HG03558 (cell line): Measurements from ENCODE around the gene MTCH1.
A peak's percentile ranks its signal among the peaks of the same experiment; 100 is the strongest.

Experiments
- ATAC-seq: cut with Tn5 transposase; IDR thresholded peaks from one replicate; pipeline ENCODE4 v1.9.1; 2021; ENCODE audit warnings: moderate number of reproducible peaks; ENCODE audit not compliant: unreplicated experiment; ENCODE audit errors: extremely low read depth

The MTCH1 gene, protein sequence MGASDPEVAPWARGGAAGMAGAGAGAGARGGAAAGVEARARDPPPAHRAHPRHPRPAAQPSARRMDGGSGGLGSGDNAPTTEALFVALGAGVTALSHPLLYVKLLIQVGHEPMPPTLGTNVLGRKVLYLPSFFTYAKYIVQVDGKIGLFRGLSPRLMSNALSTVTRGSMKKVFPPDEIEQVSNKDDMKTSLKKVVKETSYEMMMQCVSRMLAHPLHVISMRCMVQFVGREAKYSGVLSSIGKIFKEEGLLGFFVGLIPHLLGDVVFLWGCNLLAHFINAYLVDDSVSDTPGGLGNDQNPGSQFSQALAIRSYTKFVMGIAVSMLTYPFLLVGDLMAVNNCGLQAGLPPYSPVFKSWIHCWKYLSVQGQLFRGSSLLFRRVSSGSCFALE

DNA sequence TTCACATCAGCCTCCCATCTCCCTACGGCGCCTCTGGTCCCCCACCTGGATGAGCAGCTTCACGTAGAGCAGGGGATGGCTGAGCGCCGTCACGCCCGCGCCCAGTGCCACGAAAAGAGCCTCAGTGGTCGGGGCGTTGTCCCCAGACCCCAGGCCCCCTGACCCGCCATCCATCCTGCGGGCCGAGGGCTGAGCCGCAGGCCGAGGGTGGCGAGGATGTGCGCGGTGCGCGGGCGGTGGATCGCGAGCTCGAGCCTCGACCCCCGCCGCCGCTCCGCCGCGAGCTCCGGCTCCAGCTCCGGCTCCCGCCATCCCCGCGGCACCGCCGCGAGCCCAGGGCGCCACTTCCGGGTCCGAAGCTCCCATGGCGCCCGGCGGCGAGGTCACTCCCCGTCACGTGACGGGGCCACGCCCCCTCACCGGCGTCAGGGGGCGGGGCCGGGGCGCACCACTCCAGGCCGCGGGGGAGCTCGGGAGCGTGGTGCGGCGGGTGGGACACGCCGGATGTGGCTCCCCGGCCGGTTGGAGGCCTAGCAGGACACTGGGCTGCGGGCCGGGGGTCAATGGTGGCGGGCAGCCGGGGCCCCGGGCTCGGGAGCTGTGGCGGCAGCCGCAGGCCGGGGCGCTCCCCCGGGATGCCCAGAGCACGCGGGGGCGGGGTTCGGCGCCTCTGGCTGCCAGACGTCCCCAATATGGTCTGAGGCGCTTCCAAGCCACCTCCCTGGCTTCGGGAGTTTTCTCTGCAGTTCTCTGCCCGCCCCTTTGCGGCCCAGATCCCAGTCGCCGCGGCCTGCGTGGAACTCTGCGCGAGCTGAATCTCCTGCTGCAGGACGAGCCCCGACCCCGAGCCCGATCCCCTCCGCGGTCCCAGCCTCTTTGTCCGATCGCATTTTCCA lies at the start of gene MTCH1:
MTCH1 (minus strand) TSS at position 389 of the 896 bp plus-strand sequence; CDS start at position 366, 23 bp downstream.
- ATAC-seq: peak; percentile 40

DNA sequence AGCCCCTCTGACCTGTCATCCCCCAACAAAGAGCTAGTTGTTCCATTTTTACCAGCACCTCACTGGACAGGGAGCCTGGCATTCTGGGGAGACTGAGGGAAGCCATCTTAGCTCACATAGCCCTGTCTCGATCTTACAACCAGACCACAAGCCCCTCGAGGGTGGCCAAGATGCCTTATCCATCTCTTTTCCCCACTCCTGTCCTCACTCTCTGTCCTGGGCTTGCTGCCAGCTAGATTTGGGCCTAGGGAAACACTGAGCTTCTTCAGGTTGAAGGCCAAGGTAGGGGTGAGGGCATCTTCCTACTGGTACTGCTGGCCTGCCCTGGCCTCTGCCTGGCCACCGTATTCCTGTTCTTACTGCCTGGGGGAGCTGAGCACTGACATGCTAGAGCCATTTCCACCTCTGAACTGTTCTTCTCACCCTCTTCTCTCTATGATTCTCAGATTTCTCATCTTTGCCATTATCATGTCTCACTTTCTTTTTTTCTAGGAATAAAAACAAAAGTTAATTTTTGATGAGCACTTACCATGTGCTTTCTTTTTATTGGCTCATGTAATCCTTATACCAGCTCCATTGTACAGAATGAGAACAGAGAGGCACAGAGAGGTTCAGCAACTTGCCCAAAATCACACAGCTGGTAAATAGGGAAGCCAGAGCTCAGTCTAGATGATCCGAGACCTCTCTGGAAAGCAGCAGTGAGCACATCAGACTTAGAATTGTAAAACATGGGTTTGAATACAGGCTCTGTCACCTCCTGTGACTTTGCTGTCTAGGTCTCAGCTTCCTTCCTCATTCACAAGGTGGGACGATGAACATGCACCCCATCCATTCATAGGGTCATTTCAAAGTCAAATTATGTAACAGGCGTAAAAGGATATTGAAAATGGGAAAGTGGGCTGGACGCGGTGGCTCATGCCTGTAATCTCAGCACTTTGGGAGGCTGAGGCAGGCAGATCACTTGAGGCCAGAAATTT lies 48.1 kb upstream of the MTCH1 start:
- ATAC-seq: no peak

DNA sequence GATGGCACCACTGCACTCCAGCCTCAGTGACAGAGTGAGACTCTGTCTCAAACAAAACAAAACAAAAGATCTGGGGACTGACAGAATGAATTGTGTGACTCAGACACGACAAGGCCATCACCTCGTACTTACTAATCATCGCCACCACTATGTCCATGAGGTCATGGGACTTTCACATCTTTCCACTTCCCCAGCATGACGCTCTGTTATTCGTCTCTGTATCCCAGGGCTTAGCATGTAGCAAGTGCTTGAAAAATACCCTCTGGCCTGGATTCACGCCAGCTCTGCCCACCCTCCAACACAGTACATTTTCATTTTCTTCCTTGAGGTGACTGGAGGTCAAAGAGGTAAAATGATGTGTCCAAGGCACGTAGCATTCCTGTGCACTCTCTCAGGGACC lies 47.3 kb upstream of the MTCH1 start:
- ATAC-seq: no peak

DNA sequence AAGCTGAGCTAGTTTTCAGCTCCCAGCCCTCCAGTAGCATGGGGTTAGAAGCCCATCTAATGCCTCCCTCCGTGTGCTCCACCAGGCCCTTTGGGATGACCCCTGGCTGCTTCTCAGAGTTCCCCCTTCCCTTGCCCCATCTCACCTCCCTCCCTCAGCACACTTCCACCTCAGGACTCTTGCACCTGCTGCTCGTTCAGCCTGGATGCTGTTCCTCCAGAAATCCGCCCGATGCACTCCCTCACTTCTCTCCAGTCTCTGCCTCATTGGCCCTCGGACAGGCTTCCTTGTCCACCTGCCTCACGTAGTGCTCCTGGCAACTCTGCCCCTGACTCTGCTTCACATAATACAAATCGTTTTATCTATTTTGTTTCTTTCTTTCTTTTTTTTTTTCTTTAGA lies 46.2 kb upstream of the MTCH1 start:
- no peak for ATAC-seq

DNA sequence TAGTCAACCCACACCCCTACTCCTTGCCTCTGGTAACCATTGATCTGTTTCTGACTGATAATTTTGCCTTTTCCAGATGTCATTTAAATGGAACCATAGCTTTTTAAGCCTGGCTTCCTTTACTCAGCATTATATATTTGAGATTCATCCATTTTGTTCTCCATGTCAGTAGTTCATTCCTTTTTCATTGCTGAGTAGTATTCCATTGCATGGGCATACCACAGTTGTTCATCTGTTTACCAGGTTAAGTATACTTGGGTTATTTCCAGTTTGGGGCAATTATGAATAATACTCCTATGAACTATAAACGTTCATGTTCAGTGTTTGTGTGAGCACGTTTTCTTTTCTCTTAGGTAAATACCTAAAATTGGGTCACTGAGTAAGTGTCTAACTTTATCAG lies 44.6 kb upstream of the MTCH1 start:
- no peak for ATAC-seq

DNA sequence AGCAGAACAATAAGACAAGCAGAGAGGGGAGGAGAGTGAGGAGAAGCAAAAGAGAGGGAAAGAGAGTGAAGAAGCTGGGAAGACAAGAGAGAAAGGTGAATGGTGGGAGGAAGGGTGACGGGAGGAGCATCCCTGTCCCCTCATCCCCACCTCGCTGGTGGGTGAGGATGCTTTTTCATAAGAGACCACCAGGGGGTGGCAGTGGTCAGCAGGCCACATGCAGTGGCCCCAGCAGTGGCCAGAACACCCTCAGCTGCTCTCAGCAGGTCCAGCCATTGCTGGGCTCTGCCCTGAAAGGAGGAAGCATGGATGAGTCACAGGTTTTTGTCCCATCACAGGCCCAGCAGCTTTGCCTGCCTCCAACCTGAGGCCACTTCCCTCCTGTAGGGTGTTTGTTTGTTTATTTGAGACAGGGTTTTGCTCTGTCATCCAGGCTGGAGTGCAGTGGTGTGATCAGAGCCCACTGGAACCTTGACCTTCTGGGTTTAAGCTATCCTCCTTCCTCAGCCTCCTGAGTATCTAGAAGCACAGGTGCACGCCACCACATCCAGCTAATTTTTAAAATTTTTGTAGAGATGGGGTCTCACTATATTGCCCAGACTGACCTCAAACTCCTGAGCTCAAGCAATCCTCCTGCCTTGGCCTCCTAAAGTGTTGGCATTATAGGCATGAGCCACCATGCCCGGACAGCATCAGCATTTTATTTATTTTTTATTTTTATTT lies 43.4 kb upstream of the MTCH1 start:
- no peak for ATAC-seq

DNA sequence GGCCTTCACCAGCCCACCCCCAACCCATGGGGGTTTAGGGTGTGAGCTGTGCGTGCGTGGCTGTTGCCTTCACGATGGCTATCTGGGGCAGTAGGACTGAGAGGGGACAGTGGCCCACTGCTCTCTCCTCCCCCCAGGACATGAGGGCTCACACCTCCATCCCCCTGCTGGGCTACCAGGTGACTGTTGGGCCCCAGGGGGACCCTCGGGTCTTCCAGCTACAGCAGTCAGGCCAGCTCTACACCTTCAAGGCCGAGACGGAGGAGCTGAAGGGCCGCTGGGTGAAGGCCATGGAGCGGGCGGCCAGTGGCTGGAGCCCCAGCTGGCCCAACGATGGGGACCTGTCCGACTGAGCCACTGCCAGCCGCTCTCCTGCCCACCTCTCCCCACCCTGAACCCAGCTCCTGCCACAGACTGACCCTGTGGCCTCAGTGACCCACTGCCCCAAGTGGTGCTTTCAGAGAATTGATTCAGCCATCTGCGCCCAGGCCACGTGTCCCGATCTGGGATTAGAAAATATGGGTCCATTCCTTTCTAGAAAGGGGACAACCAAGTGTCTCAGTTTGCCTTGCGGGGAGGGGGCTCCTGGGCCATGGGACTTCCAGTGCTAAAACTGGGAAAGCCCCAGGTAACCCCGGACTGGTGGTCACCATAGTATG lies 41.9 kb upstream of the MTCH1 start:
- ATAC-seq: no peak

DNA sequence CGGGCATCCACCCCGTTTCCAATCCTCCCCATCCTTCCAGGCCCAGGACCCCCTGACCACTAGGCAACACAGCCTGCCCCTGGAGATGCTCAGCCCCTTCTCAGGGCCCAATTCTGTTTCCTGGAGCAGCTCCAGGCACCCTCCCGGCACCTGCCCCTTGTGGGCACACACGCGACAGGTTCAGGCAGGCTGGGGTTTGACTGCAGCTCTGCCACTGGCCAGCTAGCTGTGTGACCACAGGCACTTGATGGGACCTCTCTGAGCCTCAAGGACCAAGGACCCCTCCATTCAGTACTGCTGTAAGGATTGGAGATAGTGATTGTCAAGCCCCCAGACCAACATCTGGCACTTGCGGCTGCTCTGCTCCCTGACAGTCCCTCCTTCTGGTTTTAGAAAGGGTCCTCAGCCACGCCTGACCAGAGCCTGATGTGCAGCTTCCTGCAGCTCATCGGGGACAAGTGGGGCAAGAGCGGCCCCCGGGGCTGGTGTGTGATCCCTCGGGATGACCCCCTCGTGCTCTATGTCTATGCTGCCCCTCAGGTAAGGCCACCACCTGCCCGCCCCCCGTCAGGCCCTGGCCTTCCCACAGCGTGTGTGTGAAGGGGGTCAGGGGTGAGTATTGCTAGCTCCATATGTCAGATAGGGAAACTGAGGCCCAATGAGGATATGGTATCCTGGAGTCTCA lies 41.2 kb upstream of the MTCH1 start:
- ATAC-seq: no peak

DNA sequence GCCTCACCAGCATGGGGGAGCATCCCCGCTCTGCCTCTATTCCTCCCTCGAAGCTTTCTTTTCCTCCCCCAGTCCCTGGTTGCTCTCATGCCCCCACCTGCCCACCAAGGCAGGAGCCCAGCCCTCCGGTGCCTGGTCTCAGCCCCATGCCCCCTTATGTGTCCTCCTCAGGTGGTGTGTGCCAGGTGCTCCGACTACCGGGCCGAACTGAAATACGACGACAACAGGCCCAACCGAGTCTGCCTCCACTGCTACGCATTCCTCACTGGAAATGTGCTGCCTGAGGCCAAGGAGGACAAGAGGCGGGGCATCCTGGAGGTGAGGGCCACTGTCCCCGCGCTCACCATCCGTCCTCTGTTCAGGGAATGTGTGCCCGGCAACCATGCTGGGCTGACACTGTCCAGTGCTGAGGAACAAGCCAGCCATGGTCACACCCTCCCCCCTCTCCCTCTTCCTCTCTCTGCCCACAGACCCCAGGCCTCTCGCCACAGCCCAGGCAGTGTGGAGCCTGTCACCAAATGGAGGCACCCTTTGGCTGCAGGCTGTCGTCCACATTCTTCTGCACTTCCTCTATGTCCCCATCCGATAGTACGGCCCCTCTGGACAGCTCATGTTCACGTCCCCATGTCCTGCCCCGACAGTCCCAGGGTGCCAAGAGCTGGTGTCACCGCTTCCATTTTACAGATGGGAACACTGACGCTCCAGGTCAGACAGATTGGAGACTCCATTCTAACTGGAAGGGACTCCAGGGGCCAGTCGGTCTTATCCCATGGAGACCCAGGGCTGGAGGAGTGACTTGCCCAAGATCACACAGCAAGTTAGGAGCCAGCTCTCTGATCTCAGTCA lies 39.8 kb upstream of the MTCH1 start:
- no peak for ATAC-seq

DNA sequence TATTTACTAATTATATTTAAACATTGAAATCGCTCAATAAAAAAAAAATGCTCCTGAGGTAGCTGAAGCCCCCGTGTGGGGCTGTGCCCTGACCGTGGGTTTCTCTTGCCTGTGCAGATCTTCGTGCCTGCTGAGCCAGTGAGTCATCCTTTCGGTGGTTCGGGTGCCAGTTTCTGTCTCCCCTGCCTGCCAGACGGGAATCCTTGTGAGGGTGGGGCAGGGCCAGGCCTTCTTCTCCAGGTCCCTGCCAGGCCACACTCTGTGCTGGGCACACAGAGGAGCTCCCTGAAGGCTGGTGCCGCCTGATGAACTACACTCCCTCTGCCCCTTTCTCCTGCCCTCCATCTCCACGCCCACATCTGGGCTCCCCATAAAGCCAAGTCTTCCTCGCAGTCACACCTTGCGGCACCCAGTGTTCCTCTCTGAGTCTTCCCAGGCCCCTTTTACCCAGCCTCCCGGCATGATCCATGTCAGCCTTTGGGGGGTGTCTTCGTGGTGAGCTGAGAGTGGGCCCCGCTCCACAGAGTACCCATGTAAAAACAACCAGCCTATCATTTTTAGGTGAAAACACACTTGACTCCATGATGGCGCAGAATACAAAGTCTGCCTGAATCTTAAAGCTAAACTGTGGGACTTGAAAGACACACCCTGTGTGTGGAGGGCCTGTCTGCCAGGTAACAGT lies 38.8 kb upstream of the MTCH1 start:
- ATAC-seq: no peak

DNA sequence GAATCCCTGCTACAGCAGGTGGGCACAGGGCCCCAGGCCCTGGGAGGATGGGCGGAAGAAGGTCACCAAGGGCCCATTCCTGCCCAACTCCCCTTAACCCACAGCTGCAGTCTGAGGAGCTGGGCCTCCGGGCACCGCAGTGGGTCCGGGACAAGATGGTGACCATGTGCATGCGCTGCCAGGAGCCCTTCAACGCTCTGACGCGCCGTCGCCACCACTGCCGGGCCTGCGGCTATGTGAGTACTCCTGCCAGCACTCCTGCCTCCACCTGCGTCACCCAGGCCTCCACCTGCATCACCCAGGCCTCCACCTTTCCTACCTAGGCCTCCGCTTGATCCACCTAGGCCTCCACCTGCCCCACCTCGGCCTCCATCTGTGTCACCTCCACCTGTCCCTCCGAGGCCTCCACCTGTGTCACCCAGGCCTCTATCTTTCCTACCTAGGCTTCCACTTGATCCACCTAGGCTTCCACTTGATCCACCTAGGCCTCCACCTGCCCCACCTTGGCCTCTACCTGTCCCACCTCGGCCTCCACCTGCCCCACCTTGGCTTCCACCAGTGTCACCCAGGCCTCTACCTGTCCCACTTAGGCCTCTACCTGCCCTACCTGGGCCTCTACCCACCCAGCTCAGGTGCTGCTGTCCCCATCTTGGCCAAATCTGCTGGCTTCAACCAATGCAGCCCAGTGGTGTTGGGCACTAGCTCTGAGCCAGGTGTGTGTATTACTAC lies 36.3 kb upstream of the MTCH1 start:
- ATAC-seq: no peak

DNA sequence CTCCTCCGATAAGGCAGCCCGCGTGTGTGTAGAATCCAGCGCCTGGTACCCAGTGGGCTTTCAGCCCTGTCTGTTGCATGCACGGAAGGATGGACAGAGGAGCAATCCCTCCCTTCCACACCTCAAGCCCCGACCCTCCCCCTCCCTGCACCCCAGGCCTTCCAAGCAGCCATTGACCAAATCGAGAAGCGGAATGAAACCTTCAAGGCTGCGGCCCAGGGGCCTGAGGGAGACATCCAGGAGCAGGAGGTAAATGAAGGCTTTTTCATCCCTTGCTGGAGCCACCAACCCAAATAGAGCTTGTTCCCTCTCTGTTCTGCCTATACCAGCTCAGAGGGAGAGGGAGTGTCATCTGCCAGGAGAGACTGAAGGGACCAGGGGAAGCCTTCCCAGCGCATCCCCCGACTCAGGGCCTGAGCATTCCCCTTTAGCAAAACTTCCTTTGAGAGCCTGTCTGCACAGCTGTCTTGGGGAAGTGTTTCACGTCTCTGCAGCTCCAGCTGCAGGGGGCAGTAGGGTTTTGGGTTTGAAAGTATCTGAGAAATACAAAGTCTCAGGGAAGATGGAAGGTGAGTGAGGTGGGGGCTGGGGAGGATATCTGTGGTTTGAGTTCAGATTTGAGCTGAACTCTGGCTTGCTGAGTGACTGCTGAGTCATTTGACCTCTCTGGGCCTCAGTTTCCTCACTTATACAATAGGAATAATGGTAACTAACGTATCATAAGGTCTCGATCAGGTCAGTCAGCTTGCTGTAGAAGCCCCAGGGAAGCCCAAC lies 35.5 kb upstream of the MTCH1 start:
- ATAC-seq: no peak

DNA sequence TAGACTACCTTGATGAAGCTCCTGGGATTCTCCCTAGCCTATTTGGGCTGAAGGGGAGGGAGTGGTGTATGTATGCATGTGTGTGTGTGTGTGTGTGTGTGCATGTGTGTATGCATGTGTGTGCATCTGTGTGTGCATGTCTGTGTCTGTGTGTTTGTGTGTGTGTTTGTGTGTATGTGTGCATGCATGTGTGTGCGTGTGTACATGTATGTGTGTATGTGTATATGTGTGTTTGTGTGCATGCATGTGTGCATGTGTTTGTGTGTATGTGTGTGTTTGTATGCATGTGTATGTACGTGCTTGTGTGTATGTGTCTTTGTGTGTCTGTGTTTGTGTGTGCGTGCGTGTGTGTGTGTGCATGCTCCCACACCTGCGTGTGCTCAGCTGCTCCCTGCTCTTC lies 34.8 kb upstream of the MTCH1 start:
- ATAC-seq: no peak

DNA sequence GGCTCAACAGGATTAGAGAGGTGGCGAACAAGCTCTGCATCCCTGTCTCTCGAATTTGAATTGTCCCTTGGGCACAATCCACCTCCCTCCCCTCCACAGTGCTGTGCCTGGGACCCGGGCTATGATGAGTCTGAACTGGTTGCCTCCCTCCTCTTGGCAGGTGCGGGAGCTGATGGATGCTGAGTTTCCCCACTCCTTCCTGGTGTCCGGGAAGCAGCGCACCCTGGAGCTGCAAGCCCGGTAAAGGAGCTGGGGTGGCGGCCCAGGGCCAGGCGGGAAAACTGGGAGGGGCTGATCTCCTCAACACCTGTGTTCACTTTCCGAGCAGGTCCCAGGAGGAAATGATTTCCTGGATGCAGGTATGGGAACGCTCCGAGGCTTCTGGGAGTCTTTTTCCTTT lies 34.4 kb upstream of the MTCH1 start:
- ATAC-seq: no peak

DNA sequence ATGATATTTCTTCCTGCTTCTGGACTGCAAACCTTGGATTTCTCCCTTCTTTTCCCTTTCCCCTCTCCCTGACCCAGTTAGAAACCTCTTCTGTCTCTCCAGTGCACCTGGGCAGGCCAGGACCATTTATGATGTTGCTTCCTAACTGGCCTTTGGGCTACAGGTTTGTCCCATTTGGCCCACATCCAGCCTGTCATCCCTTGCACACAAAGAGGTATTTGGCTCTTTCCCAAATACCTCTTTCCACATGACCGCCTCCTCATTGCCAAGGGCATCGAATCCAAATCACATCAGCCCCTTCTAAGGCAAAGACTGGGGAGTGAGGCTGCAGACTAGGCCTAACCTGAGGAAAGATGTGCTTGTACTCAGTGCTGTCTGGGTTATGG lies 33.1 kb upstream of the MTCH1 start:
- ATAC-seq: no peak
